ENCODE measurements around the gene NT5C2. TPM values are rescaled to one million over a fixed set of nuclear protein-coding genes. Genes with fewer than 3 reads are reported as not detected.

The NT5C2 gene
- total RNA-seq, 2 experiments from 2014 or later = 68.9 to 69.4 TPM

GRCh38 chr10:103062854-103063590, 130.1 kb downstream of the NT5C2 start:
- POLR2A ChIA-PET = interaction anchor here (1.1 to 1.4 kb wide), 2 partner anchors 9 to 145 kb away, joined by 3 to 5 read pairs; partner anchors contain the start of gene CNNM2
- H3K4me1 Mint-ChIP-seq = peaks cover 4% of the 10 kb centered on the region

DNA sequence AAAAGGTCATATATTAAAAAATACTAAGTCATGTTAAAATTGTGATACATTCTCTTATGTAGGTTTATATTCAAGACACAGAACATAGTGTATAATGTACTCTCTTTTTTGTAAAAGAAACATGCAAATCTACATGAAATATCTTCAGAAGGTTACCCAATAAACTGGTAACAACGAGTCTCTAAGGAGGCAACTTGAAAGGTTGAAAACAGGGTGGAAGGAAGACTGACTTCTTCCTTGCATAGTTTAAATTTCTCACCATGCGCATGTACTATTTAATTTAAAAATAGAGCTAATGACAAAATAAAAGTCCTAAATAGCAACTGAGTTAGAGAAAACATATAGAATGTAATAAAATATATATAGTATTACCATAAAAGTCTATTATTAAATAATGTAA, 132.5 kb downstream of the NT5C2 start:
- H3K36me3 Mint-ChIP-seq = peaks cover 3% of the 10 kb centered on the region
- H3K4me1 Mint-ChIP-seq = no peaks in the 10 kb centered on the region
- ATAC-seq (ENCODE audit: low read depth) (no peak), DNase-seq (no peak)
- POLR2A ChIA-PET = no interaction called here
- no peaks in the 10 kb centered on the region for H3K27me3 Mint-ChIP-seq
- no peak overlapping the region for H3K4me3 Mint-ChIP-seq
- H3K27ac Mint-ChIP-seq = no peak overlapping the region
- no peaks in the 10 kb centered on the region for H3K9me3 Mint-ChIP-seq

More at GRCh38 chr10:103062854-103063590, 130.1 kb downstream of the NT5C2 start:
- Mint-ChIP-seq H3K9me3 (no peaks in the 10 kb centered on the region), H3K27ac (no peak overlapping the region), H3K36me3 (peaks cover 3% of the 10 kb centered on the region), H3K27me3 (no peaks in the 10 kb centered on the region), H3K4me3 (no peak overlapping the region)
- DNase-seq (no peak), ATAC-seq (ENCODE audit: low read depth) (no peak)

DNA sequence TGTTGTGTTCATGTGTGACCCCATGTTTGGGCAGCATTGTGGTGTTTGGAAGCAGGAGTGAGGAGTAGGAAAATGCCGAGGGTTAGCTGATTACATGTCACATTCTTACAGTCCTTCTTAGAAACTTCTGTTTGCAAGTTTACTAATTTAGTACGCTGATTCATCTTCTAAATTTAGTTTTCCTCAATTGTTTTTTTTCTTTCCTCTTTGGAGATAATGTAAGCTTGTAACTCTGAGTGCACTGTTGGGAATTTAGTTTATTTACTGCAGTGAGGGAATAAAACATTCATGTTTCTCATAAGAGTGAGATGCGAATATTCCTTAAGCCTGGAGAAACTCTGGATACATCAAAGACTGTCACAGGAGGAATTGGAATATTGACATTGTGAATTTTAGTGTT, 135.0 kb downstream of the NT5C2 start:
- no peak for DNase-seq
- ATAC-seq (ENCODE audit: low read depth) = no peak
- POLR2A ChIA-PET = no interaction called here

DNA sequence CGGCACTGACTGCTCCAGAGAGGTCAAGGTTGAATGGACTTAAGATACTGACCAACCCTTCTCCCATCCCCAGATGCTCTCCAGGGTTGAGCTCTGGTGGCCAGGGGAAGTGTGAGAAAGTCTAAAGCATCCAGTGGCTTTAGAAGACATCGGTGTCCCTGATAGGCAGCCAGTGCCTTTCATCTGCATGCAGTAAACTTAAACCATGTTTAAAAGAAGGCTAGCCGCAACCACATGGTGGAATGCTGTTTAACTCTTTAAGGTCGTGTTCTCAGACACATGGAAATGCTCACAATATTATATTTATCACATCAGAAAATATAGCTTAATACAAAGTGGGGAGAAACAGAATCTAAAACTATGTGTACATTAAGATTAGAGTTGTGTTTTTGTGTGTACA, 138.0 kb downstream of the NT5C2 start:
- H3K27ac Mint-ChIP-seq = no peak overlapping the region

More for the DNA sequence above, 135.0 kb downstream of the NT5C2 start:
- Mint-ChIP-seq H3K4me3 (no peak overlapping the region), H3K9me3 (no peaks in the 10 kb centered on the region), H3K4me1 (peaks cover 21% of the 10 kb centered on the region), H3K36me3 (peaks cover 3% of the 10 kb centered on the region), H3K27me3 (no peaks in the 10 kb centered on the region), H3K27ac (no peak overlapping the region)

DNA sequence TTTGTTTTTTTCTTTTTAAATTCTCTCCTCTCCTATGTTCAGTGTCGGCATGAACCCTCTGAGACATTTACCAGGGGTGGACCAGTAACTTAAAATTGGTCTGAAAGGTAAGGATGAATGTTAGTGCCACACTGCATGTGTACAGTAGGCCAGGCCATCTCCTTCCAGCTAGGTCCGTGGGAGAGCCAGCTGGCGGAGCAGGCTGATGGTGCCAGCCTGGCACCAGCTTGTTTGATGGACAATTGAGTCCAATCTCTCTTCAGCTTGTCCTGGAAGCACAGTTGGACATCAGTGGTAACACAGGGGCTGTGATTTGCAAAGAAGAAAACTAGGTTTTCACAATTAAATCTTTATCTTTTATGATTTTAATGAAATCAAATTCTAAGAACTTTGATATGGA, 138.5 kb downstream of the NT5C2 start:
- Mint-ChIP-seq H3K4me3 (peak overlapping the region; percentile 88), H3K9me3 (no peaks in the 10 kb centered on the region), H3K36me3 (peaks cover 3% of the 10 kb centered on the region), H3K27me3 (no peaks in the 10 kb centered on the region), H3K27ac (peak overlapping the region; percentile 93), H3K4me1 (peaks cover 24% of the 10 kb centered on the region)
- ATAC-seq (ENCODE audit: low read depth) (no peak), DNase-seq (no peak)
- POLR2A ChIA-PET = interaction anchor here (0.8 to 2.2 kb wide), 5 partner anchors 8 to 136 kb away, joined by 3 to 15 read pairs (median 3); partner anchors contain the start of gene CNNM2

More for the DNA sequence above, 138.0 kb downstream of the NT5C2 start:
- Mint-ChIP-seq H3K4me1 (peaks cover 24% of the 10 kb centered on the region), H3K4me3 (peak overlapping the region; percentile 88), H3K9me3 (no peaks in the 10 kb centered on the region), H3K36me3 (peaks cover 3% of the 10 kb centered on the region), H3K27me3 (no peaks in the 10 kb centered on the region)
- ATAC-seq (ENCODE audit: low read depth) (no peak), DNase-seq (no peak)
- POLR2A ChIA-PET = interaction anchor here (1.1 to 2.2 kb wide), 3 partner anchors 11 to 136 kb away, joined by 3 to 15 read pairs (median 5); partner anchors contain the start of gene CNNM2

- Mint-ChIP-seq H3K27ac (peak overlapping the region; percentile 93), H3K4me3 (peak overlapping the region; percentile 88), H3K9me3 (no peaks in the 10 kb centered on the region), H3K4me1 (peaks cover 24% of the 10 kb centered on the region), H3K27me3 (no peaks in the 10 kb centered on the region), H3K36me3 (peaks cover 3% of the 10 kb centered on the region)
- peak; percentile 86 for ATAC-seq (ENCODE audit: low read depth)
- DNase-seq = peak; percentile 67
- POLR2A ChIA-PET = interaction anchor here (0.8 to 2.2 kb wide), 4 partner anchors 9 to 135 kb away, joined by 3 to 15 read pairs (median 4); partner anchors contain the start of gene CNNM2
Measured at GRCh38 chr10:103053659-103054581, 139.2 kb downstream of the NT5C2 start.

DNA sequence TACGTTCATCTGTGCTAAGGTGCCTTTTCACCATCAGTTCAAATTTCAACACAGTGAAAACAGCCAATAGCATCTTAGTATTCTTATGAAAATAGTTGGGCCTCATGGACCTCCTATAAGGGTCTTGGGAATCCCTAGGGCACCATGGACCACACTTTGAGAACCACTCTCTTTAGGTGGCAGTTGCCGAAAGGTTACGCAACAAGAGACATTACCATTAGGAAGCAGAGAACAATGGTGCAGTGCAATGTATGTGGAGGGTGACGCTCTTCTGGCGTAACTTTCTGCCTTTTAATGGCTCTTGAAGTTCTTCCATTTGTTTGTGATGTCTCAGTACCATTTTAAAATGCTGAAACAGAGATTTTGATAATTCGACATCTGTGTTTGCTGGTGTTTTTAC, 143.8 kb downstream of the NT5C2 start:
- POLR2A ChIA-PET = no interaction called here
- H3K36me3 Mint-ChIP-seq = no peaks in the 10 kb centered on the region

DNA sequence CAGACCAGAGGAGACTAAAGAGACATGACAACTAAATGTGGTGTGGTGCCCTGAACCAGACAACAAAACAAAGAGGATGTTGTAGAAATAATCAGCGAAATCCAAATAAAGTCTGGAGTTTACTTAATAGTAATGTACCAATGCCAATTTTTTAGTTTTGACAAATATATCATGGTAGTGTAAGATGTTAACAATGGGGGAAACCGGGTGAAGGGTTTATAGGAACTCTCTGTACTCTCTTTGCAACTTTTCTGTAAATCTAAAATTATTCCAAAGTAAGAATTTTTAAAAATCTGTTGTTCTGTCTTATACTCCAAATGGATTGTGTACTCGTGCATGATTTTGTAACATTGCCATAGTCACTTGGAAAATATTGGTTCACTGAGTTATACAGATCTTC, 145.7 kb downstream of the NT5C2 start:
- H3K4me1 Mint-ChIP-seq = peaks cover 2% of the 10 kb centered on the region
- H3K9me3 Mint-ChIP-seq = no peaks in the 10 kb centered on the region
- H3K27ac Mint-ChIP-seq = no peak overlapping the region
- DNase-seq (no peak), ATAC-seq (ENCODE audit: low read depth) (no peak)
- H3K4me3 Mint-ChIP-seq = no peak overlapping the region
- no peaks in the 10 kb centered on the region for H3K36me3 Mint-ChIP-seq
- H3K27me3 Mint-ChIP-seq = no peaks in the 10 kb centered on the region
- POLR2A ChIA-PET = no interaction called here

More for the DNA sequence above, 143.8 kb downstream of the NT5C2 start:
- no peak for ATAC-seq (ENCODE audit: low read depth)
- peaks cover 15% of the 10 kb centered on the region for H3K4me1 Mint-ChIP-seq
- no peak overlapping the region for H3K27ac Mint-ChIP-seq
- no peaks in the 10 kb centered on the region for H3K9me3 Mint-ChIP-seq
- no peaks in the 10 kb centered on the region for H3K27me3 Mint-ChIP-seq
- no peak for DNase-seq
- H3K4me3 Mint-ChIP-seq = no peak overlapping the region

GRCh38 chr10:103045961-103046360, 147.1 kb downstream of the NT5C2 start:
- Mint-ChIP-seq H3K4me1 (peaks cover 2% of the 10 kb centered on the region), H3K27me3 (no peaks in the 10 kb centered on the region), H3K27ac (no peak overlapping the region), H3K9me3 (no peaks in the 10 kb centered on the region), H3K36me3 (no peaks in the 10 kb centered on the region), H3K4me3 (no peak overlapping the region)
- DNase-seq = no peak
- POLR2A ChIA-PET = no interaction called here
- ATAC-seq (ENCODE audit: low read depth) = no peak

DNA sequence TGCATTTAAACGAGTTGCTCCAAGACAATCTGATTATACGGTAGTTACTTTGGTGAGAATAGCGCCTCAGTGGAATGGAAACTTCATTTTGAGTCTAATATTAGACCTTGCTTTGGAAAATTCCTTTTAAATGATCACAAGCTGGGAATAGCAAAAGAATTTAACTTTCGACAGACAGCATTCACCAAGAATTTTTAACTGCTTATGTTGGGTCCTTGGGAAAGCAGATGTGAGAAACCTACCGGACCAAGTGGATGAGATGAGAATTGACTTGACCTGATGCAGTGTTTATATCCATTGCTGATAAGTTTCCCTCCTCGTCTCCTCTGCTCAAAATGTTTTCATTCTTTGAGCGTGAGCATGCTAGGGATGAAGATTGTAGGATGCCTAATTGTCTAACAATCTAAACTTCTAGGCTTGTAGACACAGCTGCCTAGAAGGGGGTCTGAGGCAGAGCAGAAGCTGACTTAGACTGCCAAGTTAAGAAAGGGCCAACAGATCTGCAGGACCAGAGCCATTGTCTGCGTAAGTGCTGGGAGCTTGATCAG, 148.1 kb downstream of the NT5C2 start:
- POLR2A ChIA-PET = no interaction called here
- ATAC-seq (ENCODE audit: low read depth) (no peak), DNase-seq (no peak)
- no peaks in the 10 kb centered on the region for H3K27me3 Mint-ChIP-seq
- H3K4me1 Mint-ChIP-seq = no peaks in the 10 kb centered on the region
- no peak overlapping the region for H3K27ac Mint-ChIP-seq
- no peaks in the 10 kb centered on the region for H3K9me3 Mint-ChIP-seq
- H3K4me3 Mint-ChIP-seq = no peak overlapping the region
- no peaks in the 10 kb centered on the region for H3K36me3 Mint-ChIP-seq

DNA sequence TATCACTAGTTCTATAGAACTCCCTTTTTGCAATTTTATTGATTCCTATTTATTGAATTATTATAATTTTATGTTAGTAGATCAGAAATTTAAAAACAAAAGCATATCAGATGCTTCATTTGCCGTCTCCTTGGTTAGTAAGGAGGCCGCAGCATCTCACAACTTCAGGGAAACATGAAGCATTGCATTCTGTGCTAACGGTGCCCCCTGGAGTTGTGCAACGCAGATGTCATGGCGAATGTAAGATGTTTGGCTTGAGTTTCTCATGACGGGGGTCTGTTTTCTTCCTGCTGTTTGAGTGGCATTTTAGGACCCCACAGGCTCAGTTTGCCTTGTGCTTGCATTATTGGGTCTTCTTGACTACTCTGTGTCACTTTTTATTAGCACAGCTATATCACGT, 150.2 kb downstream of the NT5C2 start:
- Mint-ChIP-seq H3K27me3 (no peaks in the 10 kb centered on the region), H3K9me3 (no peaks in the 10 kb centered on the region), H3K36me3 (no peaks in the 10 kb centered on the region), H3K4me1 (no peaks in the 10 kb centered on the region), H3K27ac (no peak overlapping the region), H3K4me3 (no peak overlapping the region)
- no peak for DNase-seq
- POLR2A ChIA-PET = no interaction called here
- ATAC-seq (ENCODE audit: low read depth) = no peak

DNA sequence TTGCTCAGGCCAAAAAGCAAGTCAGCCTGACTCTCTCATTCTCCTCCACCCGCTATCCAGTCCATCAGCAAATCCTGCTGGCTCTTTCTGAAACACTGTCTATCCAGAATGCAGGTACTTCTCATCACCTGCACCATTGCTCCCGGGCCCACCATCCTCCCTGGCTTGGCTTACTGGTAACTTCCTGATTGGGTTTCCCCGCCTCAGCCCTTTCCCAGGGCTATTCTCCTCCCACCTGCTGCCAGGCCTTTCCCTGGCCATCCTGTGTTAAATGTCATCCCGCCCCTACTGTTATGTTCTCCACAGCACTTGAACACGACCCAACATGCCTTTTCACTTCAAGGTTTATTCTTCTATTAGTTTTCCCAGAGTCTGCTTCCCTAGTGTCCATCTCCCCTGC, 150.9 kb downstream of the NT5C2 start:
- H3K4me3 Mint-ChIP-seq = no peak overlapping the region
- H3K9me3 Mint-ChIP-seq = no peaks in the 10 kb centered on the region
- no peaks in the 10 kb centered on the region for H3K4me1 Mint-ChIP-seq
- no peak for ATAC-seq (ENCODE audit: low read depth)
- no peaks in the 10 kb centered on the region for H3K27me3 Mint-ChIP-seq
- no peaks in the 10 kb centered on the region for H3K36me3 Mint-ChIP-seq
- no peak for DNase-seq
- POLR2A ChIA-PET = no interaction called here
- H3K27ac Mint-ChIP-seq = no peak overlapping the region

DNA sequence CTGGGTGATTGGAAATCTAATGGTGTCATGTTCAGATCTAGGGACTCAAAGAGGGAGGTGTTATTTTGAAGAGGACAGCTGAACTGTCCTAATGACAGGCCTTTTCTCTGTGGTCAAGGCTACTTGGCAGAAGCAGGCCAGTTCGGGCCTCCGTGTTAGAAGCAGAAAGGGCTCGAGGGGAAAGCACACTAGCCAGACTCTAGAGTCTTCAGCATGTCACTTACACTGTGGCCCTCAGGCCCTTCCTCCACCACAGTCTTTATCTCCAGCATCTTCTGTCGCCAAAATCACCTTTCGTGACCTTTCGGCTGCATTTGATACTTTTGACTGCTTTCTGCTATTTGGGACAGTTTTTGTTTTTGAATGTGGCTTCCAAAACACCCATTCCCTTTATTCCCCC, 151.7 kb downstream of the NT5C2 start:
- ATAC-seq (ENCODE audit: low read depth) = no peak
- no peaks in the 10 kb centered on the region for H3K27me3 Mint-ChIP-seq
- H3K9me3 Mint-ChIP-seq = no peaks in the 10 kb centered on the region
- POLR2A ChIA-PET = no interaction called here
- H3K4me1 Mint-ChIP-seq = no peaks in the 10 kb centered on the region
- H3K27ac Mint-ChIP-seq = no peak overlapping the region
- H3K4me3 Mint-ChIP-seq = no peak overlapping the region
- no peaks in the 10 kb centered on the region for H3K36me3 Mint-ChIP-seq
- no peak for DNase-seq

All from activated naive CD8-positive, alpha-beta T cell treated with anti-CD3 and anti-CD28 coated beads, Interleukin-2, amount 10 ng/mL, durations not matched to agents 7 days and 5 days (primary cell).